HUES64 (cell line): ENCODE results near the gene ZNF679.
"Not testable (repeated sequence)": the region's sequence is repeated elsewhere in the genome, so short reads cannot be mapped to it uniquely, and the experiment has no call there.

Experiments used
- H3K27ac ChIP-seq: 2 replicates; pipeline ENCODE4 v1.7.0; 2013; ENCODE audit warnings: low read depth, low read length, inconsistent platforms
- H3K27me3 ChIP-seq: 2 replicates; pipeline ENCODE4 v1.6.1; 2013; ENCODE audit warnings: mild to moderate bottlenecking, low read length; ENCODE audit not compliant: insufficient read depth
- H3K36me3 ChIP-seq: 2 replicates; pipeline ENCODE4 v1.6.1; 2013; ENCODE audit warnings: mild to moderate bottlenecking, low read length; ENCODE audit not compliant: insufficient read depth
- H3K4me1 ChIP-seq: 2 replicates; pipeline ENCODE4 v1.6.1; 2013; ENCODE audit warnings: mild to moderate bottlenecking, low read length, moderate library complexity; ENCODE audit not compliant: insufficient read depth
- H3K4me3 ChIP-seq: 2 replicates; pipeline ENCODE4 v1.5.1; 2013; ENCODE audit warnings: mild to moderate bottlenecking, low read length, moderate library complexity
- H3K9ac ChIP-seq: 2 replicates; pipeline ENCODE4 v1.6.1; 2013; ENCODE audit warnings: mild to moderate bottlenecking, low read depth, low read length
- H3K9me3 ChIP-seq: 2 replicates; pipeline ENCODE4 v1.6.1; 2013; ENCODE audit warnings: low read depth, low read length; ENCODE audit not compliant: insufficient read depth
- WGBS: fragments of 150-250, 120-280 bp; methylation state at CpG from one replicate; pipeline ENCODE4 v1.1.7; 2013; ENCODE audit warnings: missing lambda C conversion rate; 5-methylcytosine and 5-hydroxymethylcytosine counted together

ZNF679 gene

GRCh38 chr7:64313740-64314491 lies 85.6 kb downstream of the ZNF679 start, which contains the start of gene ZNF736:
TSS of gene ZNF736 (plus strand) at chr7:64313961. CDS start at chr7:64314151, 190 bp downstream.
- H3K36me3 ChIP-seq = no peaks in the 10 kb centered on the region
- peak within 1 kb of the TSS; percentile 99 for H3K9ac ChIP-seq
- no peaks in the 10 kb centered on the region for H3K27me3 ChIP-seq
- peak within 1 kb of the TSS; percentile 97 for H3K4me3 ChIP-seq
- 49% methylated on average over 32 of the region's 33 CpGs for WGBS
- H3K4me1 ChIP-seq = no peaks in the 10 kb centered on the region
- H3K27ac ChIP-seq = peak within 1 kb of the TSS; percentile 88
- peaks cover 26% of the 10 kb centered on the region for H3K9me3 ChIP-seq

GRCh38 chr7:64314566-64314965 lies 86.3 kb downstream of the ZNF679 start:
- H3K9me3 ChIP-seq = peaks cover 27% of the 10 kb centered on the region
- H3K4me1 ChIP-seq = no peaks in the 10 kb centered on the region
- WGBS = 77% methylated on average over 10 of the region's 10 CpGs
- peak overlapping the region; percentile 99 for H3K9ac ChIP-seq
- no peak overlapping the region for H3K27ac ChIP-seq
- no peaks in the 10 kb centered on the region for H3K27me3 ChIP-seq
- peak overlapping the region; percentile 97 for H3K4me3 ChIP-seq
- no peaks in the 10 kb centered on the region for H3K36me3 ChIP-seq

GRCh38 chr7:64316031-64316742 lies 87.9 kb downstream of the ZNF679 start:
- H3K9me3 ChIP-seq = peaks cover 31% of the 10 kb centered on the region
- H3K9ac ChIP-seq, H3K27ac ChIP-seq, H3K36me3 ChIP-seq, H3K27me3 ChIP-seq, H3K4me1 ChIP-seq: not testable (repeated sequence)
- H3K4me3 ChIP-seq = peak overlapping the region; percentile 97; the same call in 1 of the 2 replicates
- 72% methylated on average over 1 of the region's 1 CpG for WGBS
